HEK293 (cell line): ENCODE measurements around the gene MINAR2.

Source experiments
- CTCF ChIA-PET: fragments of 350-600 bp; formaldehyde crosslinking; extraction: SDS; loops from one replicate; lab custom pipeline; 2021; ENCODE audit warnings: antibody characterized with exemption; lab: Yijun Ruan, JAX
- POLR2A ChIA-PET: fragments of 300-600 bp; formaldehyde crosslinking; extraction: SDS; loops from one replicate; lab custom pipeline; 2020; ENCODE audit warnings: antibody characterized with exemption, inconsistent platforms; lab: Yijun Ruan, JAX
- H3K27ac ChIP-seq: fragments of 200-500 bp; sonication (Bioruptor generic); 2 replicates; pipeline ENCODE4 v1.5.1; 2014; ENCODE audit warnings: low read depth, low read length, control low read depth, inconsistent platforms; ENCODE audit errors: extremely low read depth
- H3K36me3 ChIP-seq, 2 experiments: fragments of 200-500 bp in 1 of 2; sonication (Bioruptor generic) in 1 of 2; 1 replicate in 1 of 2; 2 replicates in 1 of 2; pipeline ENCODE4 v1.5.1; 2014 to 2017; ENCODE audit warnings: inconsistent platforms in 2 of 2, low read length in 2 of 2; ENCODE audit not compliant: control insufficient read depth in 2 of 2, insufficient read depth in 1 of 2
- H3K4me1 ChIP-seq: fragments of 200-500 bp; sonication (Bioruptor generic); 2 replicates; pipeline ENCODE4 v1.5.1; 2014; ENCODE audit warnings: mild to moderate bottlenecking, low read length, inconsistent platforms; ENCODE audit not compliant: control insufficient read depth, insufficient read depth
- H3K4me3 ChIP-seq: 2 replicates; pipeline ENCODE4 v1.5.1; 2011; ENCODE audit warnings: low read depth, mild to moderate bottlenecking, control low read depth, low read length, moderate library complexity
- H3K9me3 ChIP-seq: fragments of 200-500 bp; sonication (Bioruptor generic); 2 replicates; pipeline ENCODE4 v1.5.1; 2014; ENCODE audit warnings: low read depth, low read length, inconsistent platforms; ENCODE audit not compliant: control insufficient read depth, insufficient read depth
- BCL11B ChIP-seq: fragments of 450-650 bp; formaldehyde crosslinking; IDR thresholded peaks from 2 replicates; pipeline ENCODE4 v1.5.1; 2016; ENCODE audit warnings: low read depth, missing biosample characterization, missing genetic modification characterization
- EGR2 ChIP-seq: fragments of 450-650 bp; formaldehyde crosslinking; IDR thresholded peaks from 2 replicates; pipeline ENCODE4 v1.5.1; 2016; ENCODE audit warnings: low read depth, missing biosample characterization, missing genetic modification characterization
- GLIS2 ChIP-seq: fragments of 450-650 bp; formaldehyde crosslinking; IDR thresholded peaks from 2 replicates; pipeline ENCODE4 v1.5.1; 2016; ENCODE audit warnings: missing biosample characterization, missing genetic modification characterization
- MYNN ChIP-seq: fragments of 450-650 bp; formaldehyde crosslinking; IDR thresholded peaks from 2 replicates; pipeline ENCODE4 v1.5.1; 2016; ENCODE audit warnings: missing biosample characterization, missing genetic modification characterization, borderline replicate concordance
- PRDM1 ChIP-seq: fragments of 450-650 bp; formaldehyde crosslinking; IDR thresholded peaks from 2 replicates; pipeline ENCODE4; 2016; ENCODE audit warnings: missing biosample characterization, missing genetic modification characterization
- PRDM4 ChIP-seq: fragments of 450-650 bp; formaldehyde crosslinking; IDR thresholded peaks from 2 replicates; pipeline ENCODE4 v1.5.1; 2017; ENCODE audit warnings: missing biosample characterization, missing genetic modification characterization
- SETDB1 ChIP-seq: IDR thresholded peaks from one replicate; pipeline ENCODE4 v1.6.1; 2017; ENCODE audit warnings: mild to moderate bottlenecking, low read length, moderate library complexity, mixed read lengths; ENCODE audit not compliant: insufficient read length
- YY2 ChIP-seq: fragments of 450-650 bp; formaldehyde crosslinking; IDR thresholded peaks from 2 replicates; pipeline ENCODE4 v1.5.1; 2016; ENCODE audit warnings: missing biosample characterization, missing genetic modification characterization
- ZBTB20 ChIP-seq: fragments of 450-650 bp; formaldehyde crosslinking; IDR thresholded peaks from 2 replicates; pipeline ENCODE4 v1.5.1; 2016; ENCODE audit warnings: missing biosample characterization, missing genetic modification characterization
- ZBTB7A ChIP-seq: fragments of 450-650 bp; formaldehyde crosslinking; IDR thresholded peaks from 2 replicates; pipeline ENCODE4 v1.5.1; 2016; ENCODE audit warnings: low read depth, missing biosample characterization, missing genetic modification characterization
- ZEB2 ChIP-seq: fragments of 450-650 bp; formaldehyde crosslinking; IDR thresholded peaks from 2 replicates; pipeline ENCODE4 v1.5.1; 2016; ENCODE audit warnings: missing biosample characterization, missing genetic modification characterization
- ZFP37 ChIP-seq: fragments of 450-650 bp; formaldehyde crosslinking; IDR thresholded peaks from 2 replicates; pipeline ENCODE4 v1.5.1; 2016; ENCODE audit warnings: missing biosample characterization, missing genetic modification characterization
- ZFP41 ChIP-seq: fragments of 450-650 bp; formaldehyde crosslinking; IDR thresholded peaks from 2 replicates; pipeline ENCODE4 v1.5.1; 2016; ENCODE audit warnings: missing biosample characterization, missing genetic modification characterization, borderline replicate concordance
- ZFP69B ChIP-seq: fragments of 450-650 bp; formaldehyde crosslinking; IDR thresholded peaks from 2 replicates; pipeline ENCODE4 v1.5.1; 2016; ENCODE audit warnings: missing biosample characterization, missing genetic modification characterization
- ZNF112 ChIP-seq: fragments of 450-650 bp; formaldehyde crosslinking; IDR thresholded peaks from 2 replicates; pipeline ENCODE4 v1.5.0; 2017; ENCODE audit warnings: missing biosample characterization, missing genetic modification characterization
- ZNF274 ChIP-seq, 2 experiments: fragments of 200-500 bp in 1 of 2; fragments of 450-650 bp in 1 of 2; sonication (Bioruptor generic) in 1 of 2; formaldehyde crosslinking in 1 of 2; IDR thresholded peaks; 2 replicates each; pipeline versions ENCODE4 v1.5.1 to v1.6.1; 2014 to 2016; ENCODE audit warnings: borderline replicate concordance in 1 of 2, inconsistent platforms in 1 of 2, low read length in 1 of 2, missing biosample characterization in 1 of 2, missing genetic modification characterization in 1 of 2
- ZNF341 ChIP-seq: fragments of 450-650 bp; formaldehyde crosslinking; IDR thresholded peaks from 2 replicates; pipeline ENCODE4; 2016; ENCODE audit warnings: low read depth, missing biosample characterization, missing genetic modification characterization
- ZNF416 ChIP-seq: fragments of 450-650 bp; formaldehyde crosslinking; IDR thresholded peaks from 2 replicates; pipeline ENCODE4 v1.5.1; 2016; ENCODE audit warnings: missing biosample characterization, missing genetic modification characterization
- ZNF423 ChIP-seq: fragments of 450-650 bp; formaldehyde crosslinking; IDR thresholded peaks from 2 replicates; pipeline ENCODE4 v1.5.1; 2016; ENCODE audit warnings: missing biosample characterization, missing genetic modification characterization
- ZNF433 ChIP-seq: fragments of 450-650 bp; formaldehyde crosslinking; IDR thresholded peaks from 2 replicates; pipeline ENCODE4 v1.5.1; 2016; ENCODE audit warnings: missing biosample characterization, missing genetic modification characterization, low read depth
- ZNF510 ChIP-seq: fragments of 450-650 bp; formaldehyde crosslinking; IDR thresholded peaks from 2 replicates; pipeline ENCODE4 v1.5.1; 2018; ENCODE audit warnings: mild to moderate bottlenecking, missing genetic modification characterization, missing biosample characterization; ENCODE audit not compliant: insufficient replicate concordance
- ZNF514 ChIP-seq: fragments of 450-650 bp; formaldehyde crosslinking; IDR thresholded peaks from 2 replicates; pipeline ENCODE4 v1.5.1; 2016; ENCODE audit warnings: missing biosample characterization, missing genetic modification characterization
- ZNF521 ChIP-seq: fragments of 450-650 bp; formaldehyde crosslinking; IDR thresholded peaks from 2 replicates; pipeline ENCODE4 v1.5.1; 2017; ENCODE audit warnings: missing biosample characterization, mild to moderate bottlenecking, missing genetic modification characterization
- ZNF768 ChIP-seq: fragments of 450-650 bp; formaldehyde crosslinking; IDR thresholded peaks from 2 replicates; pipeline ENCODE4 v1.5.1; 2018; ENCODE audit warnings: missing biosample characterization, mild to moderate bottlenecking, missing genetic modification characterization
- ZNF785 ChIP-seq: fragments of 450-650 bp; formaldehyde crosslinking; IDR thresholded peaks from 2 replicates; pipeline ENCODE4 v1.5.1; 2016; ENCODE audit warnings: missing biosample characterization, missing genetic modification characterization
- TF ChIP-seq, protein P1 (sequence below): fragments of 450-650 bp; formaldehyde crosslinking; IDR thresholded peaks from 2 replicates; pipeline ENCODE4 v1.5.1; 2016; ENCODE audit warnings: missing biosample characterization, missing genetic modification characterization
- TF ChIP-seq, protein P2 (sequence below): fragments of 450-650 bp; formaldehyde crosslinking; IDR thresholded peaks from 2 replicates; pipeline ENCODE4 v1.5.1; 2016; ENCODE audit warnings: missing biosample characterization, missing genetic modification characterization
- TF ChIP-seq, protein P3 (sequence below): fragments of 450-650 bp; IDR thresholded peaks from 2 replicates; pipeline ENCODE4 v1.5.1; 2018; ENCODE audit warnings: missing biosample characterization, mild to moderate bottlenecking, missing genetic modification characterization
- TF ChIP-seq, protein P4 (sequence below): fragments of 450-650 bp; formaldehyde crosslinking; IDR thresholded peaks from 2 replicates; pipeline ENCODE4 v1.5.1; 2016; ENCODE audit warnings: missing biosample characterization, missing genetic modification characterization

The MINAR2 gene

GRCh38 chr5:129724647-129725046, 23.2 kb upstream of the MINAR2 start (continued):
- TF ChIP-seq, protein P1, sequence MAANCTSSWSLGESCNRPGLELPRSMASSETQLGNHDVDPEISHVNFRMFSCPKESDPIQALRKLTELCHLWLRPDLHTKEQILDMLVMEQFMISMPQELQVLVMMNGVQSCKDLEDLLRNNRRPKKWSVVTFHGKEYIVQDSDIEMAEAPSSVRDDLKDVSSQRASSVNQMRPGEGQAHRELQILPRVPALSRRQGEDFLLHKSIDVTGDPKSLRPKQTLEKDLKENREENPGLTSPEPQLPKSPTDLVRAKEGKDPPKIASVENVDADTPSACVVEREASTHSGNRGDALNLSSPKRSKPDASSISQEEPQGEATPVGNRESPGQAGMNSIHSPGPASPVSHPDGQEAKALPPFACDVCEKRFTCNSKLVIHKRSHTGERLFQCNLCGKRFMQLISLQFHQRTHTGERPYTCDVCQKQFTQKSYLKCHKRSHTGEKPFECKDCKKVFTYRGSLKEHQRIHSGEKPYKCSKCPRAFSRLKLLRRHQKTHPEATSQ (tag by site-specific recombination), result no peak
- no peak for TF ChIP-seq ZNF514 (tag by site-specific recombination)
- no peak for TF ChIP-seq ZNF274 (IDR thresholded peaks at IDR 0.05; ENCODE audit: low read length)
- no peak for TF ChIP-seq ZNF274 (tag by site-specific recombination; IDR thresholded peaks at IDR 0.05; ENCODE audit: borderline replicate concordance)
- no peak for TF ChIP-seq GLIS2 (tag by site-specific recombination)
- TF ChIP-seq SETDB1, result no peak
- TF ChIP-seq, protein P2, sequence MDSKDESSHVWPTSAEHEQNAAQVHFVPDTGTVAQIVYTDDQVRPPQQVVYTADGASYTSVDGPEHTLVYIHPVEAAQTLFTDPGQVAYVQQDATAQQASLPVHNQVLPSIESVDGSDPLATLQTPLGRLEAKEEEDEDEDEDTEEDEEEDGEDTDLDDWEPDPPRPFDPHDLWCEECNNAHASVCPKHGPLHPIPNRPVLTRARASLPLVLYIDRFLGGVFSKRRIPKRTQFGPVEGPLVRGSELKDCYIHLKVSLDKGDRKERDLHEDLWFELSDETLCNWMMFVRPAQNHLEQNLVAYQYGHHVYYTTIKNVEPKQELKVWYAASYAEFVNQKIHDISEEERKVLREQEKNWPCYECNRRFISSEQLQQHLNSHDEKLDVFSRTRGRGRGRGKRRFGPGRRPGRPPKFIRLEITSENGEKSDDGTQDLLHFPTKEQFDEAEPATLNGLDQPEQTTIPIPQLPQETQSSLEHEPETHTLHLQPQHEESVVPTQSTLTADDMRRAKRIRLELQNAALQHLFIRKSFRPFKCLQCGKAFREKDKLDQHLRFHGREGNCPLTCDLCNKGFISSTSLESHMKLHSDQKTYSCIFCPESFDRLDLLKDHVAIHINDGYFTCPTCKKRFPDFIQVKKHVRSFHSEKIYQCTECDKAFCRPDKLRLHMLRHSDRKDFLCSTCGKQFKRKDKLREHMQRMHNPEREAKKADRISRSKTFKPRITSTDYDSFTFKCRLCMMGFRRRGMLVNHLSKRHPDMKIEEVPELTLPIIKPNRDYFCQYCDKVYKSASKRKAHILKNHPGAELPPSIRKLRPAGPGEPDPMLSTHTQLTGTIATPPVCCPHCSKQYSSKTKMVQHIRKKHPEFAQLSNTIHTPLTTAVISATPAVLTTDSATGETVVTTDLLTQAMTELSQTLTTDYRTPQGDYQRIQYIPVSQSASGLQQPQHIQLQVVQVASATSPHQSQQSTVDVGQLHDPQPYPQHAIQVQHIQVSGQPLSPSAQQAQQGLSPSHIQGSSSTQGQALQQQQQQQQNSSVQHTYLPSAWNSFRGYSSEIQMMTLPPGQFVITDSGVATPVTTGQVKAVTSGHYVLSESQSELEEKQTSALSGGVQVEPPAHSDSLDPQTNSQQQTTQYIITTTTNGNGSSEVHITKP, result no peak
- no peak for TF ChIP-seq ZFP69B (tag by site-specific recombination)
- TF ChIP-seq YY2 (tag by site-specific recombination), result no peak
- TF ChIP-seq ZBTB7A, result no peak
- no peak for TF ChIP-seq ZFP41
- TF ChIP-seq BCL11B, result no peak
- no peak for TF ChIP-seq ZBTB20

DNA sequence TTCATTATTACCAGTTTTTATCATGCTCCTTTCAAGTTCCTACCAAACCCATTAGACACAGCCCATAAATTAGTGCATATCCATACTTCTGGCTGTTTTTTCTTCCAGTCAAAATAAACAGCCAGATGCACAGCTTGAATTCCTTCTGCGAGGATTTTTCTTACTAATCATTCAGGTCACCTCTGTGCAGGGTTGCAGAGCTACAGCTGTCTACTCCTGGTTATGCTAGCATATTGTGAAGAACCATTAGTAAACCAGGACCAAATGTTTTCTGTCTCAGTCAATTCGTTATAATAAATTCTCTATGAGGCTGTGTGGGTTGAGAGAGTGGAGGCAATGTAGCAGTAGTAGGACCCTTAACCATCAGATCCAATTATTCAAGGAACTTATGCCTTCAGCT, 8.1 kb upstream of the MINAR2 start:
- no peak overlapping the region for H3K27ac ChIP-seq
- H3K4me3 ChIP-seq, result no peak overlapping the region
- H3K4me1 ChIP-seq, result no peaks in the 10 kb centered on the region
- ChIA-PET POLR2A (no interaction called here), CTCF (interaction anchor here (0.7 kb wide), 1 partner anchor 113 kb away, joined by 5 read pairs; no protein-coding TSS in a partner anchor)
- TF ChIP-seq ZNF521 (tag by site-specific recombination) (no peak), ZNF112 (tag by site-specific recombination) (no peak), ZNF416 (tag by site-specific recombination) (no peak), EGR2 (tag by site-specific recombination) (no peak), ZFP37 (tag by site-specific recombination) (no peak), ZNF785 (tag by site-specific recombination) (no peak), PRDM4 (tag by site-specific recombination) (no peak), ZNF341 (tag by site-specific recombination) (no peak), ZNF423 (tag by site-specific recombination) (no peak), PRDM1 (tag by site-specific recombination) (no peak), ZNF433 (tag by site-specific recombination) (no peak), ZNF510 (tag by site-specific recombination) (no peak), MYNN (tag by site-specific recombination) (no peak), ZNF768 (no peak), ZEB2 (no peak)
- TF ChIP-seq, protein P3, sequence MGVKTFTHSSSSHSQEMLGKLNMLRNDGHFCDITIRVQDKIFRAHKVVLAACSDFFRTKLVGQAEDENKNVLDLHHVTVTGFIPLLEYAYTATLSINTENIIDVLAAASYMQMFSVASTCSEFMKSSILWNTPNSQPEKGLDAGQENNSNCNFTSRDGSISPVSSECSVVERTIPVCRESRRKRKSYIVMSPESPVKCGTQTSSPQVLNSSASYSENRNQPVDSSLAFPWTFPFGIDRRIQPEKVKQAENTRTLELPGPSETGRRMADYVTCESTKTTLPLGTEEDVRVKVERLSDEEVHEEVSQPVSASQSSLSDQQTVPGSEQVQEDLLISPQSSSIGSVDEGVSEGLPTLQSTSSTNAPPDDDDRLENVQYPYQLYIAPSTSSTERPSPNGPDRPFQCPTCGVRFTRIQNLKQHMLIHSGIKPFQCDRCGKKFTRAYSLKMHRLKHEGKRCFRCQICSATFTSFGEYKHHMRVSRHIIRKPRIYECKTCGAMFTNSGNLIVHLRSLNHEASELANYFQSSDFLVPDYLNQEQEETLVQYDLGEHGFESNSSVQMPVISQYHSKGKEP (tag by site-specific recombination), result no peak
- TF ChIP-seq, protein P4, sequence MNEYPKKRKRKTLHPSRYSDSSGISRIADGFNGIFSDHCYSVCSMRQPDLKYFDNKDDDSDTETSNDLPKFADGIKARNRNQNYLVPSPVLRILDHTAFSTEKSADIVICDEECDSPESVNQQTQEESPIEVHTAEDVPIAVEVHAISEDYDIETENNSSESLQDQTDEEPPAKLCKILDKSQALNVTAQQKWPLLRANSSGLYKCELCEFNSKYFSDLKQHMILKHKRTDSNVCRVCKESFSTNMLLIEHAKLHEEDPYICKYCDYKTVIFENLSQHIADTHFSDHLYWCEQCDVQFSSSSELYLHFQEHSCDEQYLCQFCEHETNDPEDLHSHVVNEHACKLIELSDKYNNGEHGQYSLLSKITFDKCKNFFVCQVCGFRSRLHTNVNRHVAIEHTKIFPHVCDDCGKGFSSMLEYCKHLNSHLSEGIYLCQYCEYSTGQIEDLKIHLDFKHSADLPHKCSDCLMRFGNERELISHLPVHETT (tag by site-specific recombination), result no peak
- no peaks in the 10 kb centered on the region for H3K36me3 ChIP-seq
- no peaks in the 10 kb centered on the region for H3K9me3 ChIP-seq
